AG09309 (cell line): ENCODE results near the gene MYNN.

Source experiments
- DNase-seq: peaks from one replicate; pipeline ENCODE4 v3.0.0-alpha.2; 2010; ENCODE audit warnings: low read depth
- H3K4me3 ChIP-seq: 2 replicates; pipeline ENCODE4 v1.5.1; 2011; ENCODE audit warnings: mild to moderate bottlenecking, low read depth, low read length, moderate library complexity; ENCODE audit not compliant: control insufficient read depth
- TF ChIP-seq, protein P1 (sequence below): IDR thresholded peaks from 2 replicates; pipeline ENCODE4 v1.5.1; 2011; ENCODE audit warnings: mild to moderate bottlenecking, low read depth, low read length, inconsistent platforms; ENCODE audit not compliant: insufficient read depth, control insufficient read depth; ENCODE audit errors: missing control alignments

Gene MYNN

DNA sequence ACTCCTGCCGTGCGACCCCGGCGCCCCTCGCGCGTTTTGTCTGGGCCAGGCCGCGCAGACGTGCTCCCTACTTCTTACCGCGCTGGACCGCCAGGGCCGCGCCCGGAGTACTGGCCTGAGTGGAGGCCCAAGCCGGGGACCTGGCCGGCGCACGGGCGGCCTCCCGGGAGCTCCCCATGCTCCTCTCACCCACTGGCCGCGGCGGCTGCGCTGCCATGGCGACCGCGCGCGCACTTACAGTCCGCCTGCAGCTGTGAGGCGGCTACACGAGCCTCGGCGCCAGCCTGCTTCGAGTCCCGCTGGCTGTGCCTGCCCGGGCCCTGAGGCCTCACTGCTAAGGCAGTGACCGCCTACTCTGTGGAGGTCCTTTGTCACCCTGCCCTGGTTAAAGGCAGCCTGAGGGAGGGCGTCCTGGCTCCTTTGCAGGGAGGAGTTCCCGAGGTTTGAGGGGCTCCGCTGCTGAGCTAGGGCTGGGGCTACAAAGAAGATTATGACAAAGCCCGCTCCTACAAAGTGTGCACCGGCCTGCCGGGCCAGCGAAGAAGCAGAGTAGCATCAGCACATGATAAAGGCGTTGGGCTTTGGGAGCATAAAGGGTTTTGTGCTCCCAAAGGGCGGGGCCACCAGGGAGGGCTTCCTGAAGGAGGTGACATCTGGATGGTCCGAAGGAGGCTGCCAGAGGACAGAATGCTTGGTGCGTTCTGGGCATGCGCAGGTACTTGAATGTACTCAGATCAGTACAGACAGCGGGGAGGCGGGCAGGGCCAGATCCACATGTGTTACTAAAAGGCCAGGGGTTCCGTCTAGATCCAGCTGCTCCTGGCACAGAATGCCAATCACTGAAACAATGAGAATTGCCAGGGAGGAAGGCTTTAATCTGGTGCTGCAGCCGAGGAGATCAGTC lies 39.4 kb downstream of the MYNN start, which contains the start of the genes LRRC34 and LRRIQ4:
Gene LRRC34, minus strand, starts transcription at position 573 of the 904 bp plus-strand sequence. Its CDS starts 356 bp downstream, at position 217.
Gene LRRIQ4, plus strand, starts transcription at position 539 of the 904 bp plus-strand sequence. CDS start 9,052 bp downstream, outside the sequence.
- peak within 1 kb of the TSS; percentile 48 for H3K4me3 ChIP-seq
- TF ChIP-seq, protein P1, sequence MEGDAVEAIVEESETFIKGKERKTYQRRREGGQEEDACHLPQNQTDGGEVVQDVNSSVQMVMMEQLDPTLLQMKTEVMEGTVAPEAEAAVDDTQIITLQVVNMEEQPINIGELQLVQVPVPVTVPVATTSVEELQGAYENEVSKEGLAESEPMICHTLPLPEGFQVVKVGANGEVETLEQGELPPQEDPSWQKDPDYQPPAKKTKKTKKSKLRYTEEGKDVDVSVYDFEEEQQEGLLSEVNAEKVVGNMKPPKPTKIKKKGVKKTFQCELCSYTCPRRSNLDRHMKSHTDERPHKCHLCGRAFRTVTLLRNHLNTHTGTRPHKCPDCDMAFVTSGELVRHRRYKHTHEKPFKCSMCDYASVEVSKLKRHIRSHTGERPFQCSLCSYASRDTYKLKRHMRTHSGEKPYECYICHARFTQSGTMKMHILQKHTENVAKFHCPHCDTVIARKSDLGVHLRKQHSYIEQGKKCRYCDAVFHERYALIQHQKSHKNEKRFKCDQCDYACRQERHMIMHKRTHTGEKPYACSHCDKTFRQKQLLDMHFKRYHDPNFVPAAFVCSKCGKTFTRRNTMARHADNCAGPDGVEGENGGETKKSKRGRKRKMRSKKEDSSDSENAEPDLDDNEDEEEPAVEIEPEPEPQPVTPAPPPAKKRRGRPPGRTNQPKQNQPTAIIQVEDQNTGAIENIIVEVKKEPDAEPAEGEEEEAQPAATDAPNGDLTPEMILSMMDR: no peak
- DNase-seq: peak; percentile 21

DNA sequence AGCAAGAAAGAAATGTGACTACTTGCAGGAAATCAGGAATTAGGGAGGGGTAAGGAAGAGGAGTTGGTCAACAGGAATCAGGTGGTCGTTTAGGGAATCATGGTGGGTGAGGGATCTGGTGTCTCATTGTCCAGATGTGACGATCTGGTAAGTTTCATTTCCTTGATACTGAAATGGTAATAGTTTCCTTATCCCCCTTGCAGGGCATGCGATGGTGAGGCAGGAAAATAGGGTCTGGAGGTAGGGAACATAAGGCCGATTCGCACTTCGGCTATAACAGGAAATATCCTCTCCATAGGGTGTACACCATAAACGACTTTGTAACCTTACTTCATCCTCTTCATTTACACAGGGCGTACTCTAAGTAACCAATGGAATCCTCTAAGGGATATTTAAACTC lies 40.1 kb downstream of the MYNN start:
- H3K4me3 ChIP-seq: peak overlapping the region; percentile 7; the same call in 1 of the 2 replicates
- no peak for DNase-seq
- TF ChIP-seq, protein P1: no peak

GRCh38 chr3:169813757-169814517 lies 40.7 kb downstream of the MYNN start:
- TF ChIP-seq, protein P1: peak; percentile 18
- no peak for DNase-seq
- H3K4me3 ChIP-seq: peak overlapping the region; percentile 7

DNA sequence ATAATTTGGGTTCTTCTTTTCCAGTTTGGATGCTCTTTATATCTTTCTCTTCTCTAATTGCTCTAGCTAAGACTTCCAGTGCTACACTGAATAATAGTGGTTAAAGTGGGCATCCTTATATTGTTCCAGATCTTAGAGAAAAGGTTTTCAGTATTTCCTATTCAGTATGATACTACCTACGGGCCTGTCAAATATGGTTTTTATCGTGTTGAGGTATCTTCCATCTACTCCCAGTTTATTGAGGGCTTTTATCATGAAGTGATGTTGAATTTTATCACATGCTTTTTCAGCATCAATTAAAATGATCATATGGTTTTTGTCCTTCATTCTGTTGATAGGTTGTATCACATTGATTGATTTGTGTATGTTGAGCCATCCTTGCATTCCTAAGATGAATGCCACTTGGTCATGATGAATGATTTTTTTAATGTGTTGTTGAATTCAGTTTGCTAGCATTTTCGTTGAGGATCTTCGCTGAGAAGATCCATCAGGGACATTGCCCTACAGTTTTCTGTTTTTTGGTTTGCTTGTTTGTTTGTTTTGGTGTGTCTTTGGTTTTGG lies 42.5 kb downstream of the MYNN start:
- DNase-seq: no peak
- H3K4me3 ChIP-seq: no peak overlapping the region
- TF ChIP-seq, protein P1: no peak

- DNase-seq: no peak
- TF ChIP-seq, protein P1: no peak
- no peak overlapping the region for H3K4me3 ChIP-seq
Measured at GRCh38 chr3:169818316-169818715, 45.1 kb downstream of the MYNN start.

GRCh38 chr3:169822091-169822490 lies 48.9 kb downstream of the MYNN start:
- TF ChIP-seq, protein P1: no peak
- H3K4me3 ChIP-seq: no peak overlapping the region
- DNase-seq: no peak
